Tibial artery (tissue), 4 donors: ENCODE measurements around the gene SALL4.
"Not testable (repeated sequence)": the region's sequence is repeated elsewhere in the genome, so short reads cannot be mapped to it uniquely, and the experiment has no call there.

Experiments
- DNase-seq, 2 donors: peaks; one replicate each; pipeline ENCODE4 v3.0.0-alpha.2; 2019
- H3K27ac ChIP-seq, 2 donors: fragments of 200-600 bp; sonication (generic) in 1 of 2; 1 replicate in 1 of 2; 2 replicates in 1 of 2; pipeline ENCODE4 v1.5.1; 2018 to 2019; ENCODE audit warnings: mild to moderate bottlenecking in 1 of 2
- H3K27me3 ChIP-seq, 2 donors: fragments of 200-600 bp; sonication (generic) in 1 of 2; one replicate each; pipeline versions ENCODE4 v1.5.1 to v1.6.0; 2016 to 2019
- H3K36me3 ChIP-seq, 3 donors: fragments of 200-600 bp; sonication (generic) in 2 of 3; one replicate each; pipeline ENCODE4 v1.5.1; 2016 to 2019; ENCODE audit warnings: mild to moderate bottlenecking in 2 of 3
- H3K4me1 ChIP-seq, 4 donors: fragments of 200-600 bp; sonication (generic) in 2 of 4; 1 replicate in 3 of 4; 2 replicates in 1 of 4; pipeline ENCODE4 v1.5.1; 2016 to 2019
- H3K4me3 ChIP-seq, 2 donors: fragments of 200-600 bp; sonication (generic) in 1 of 2; 1 replicate in 1 of 2; 2 replicates in 1 of 2; pipeline ENCODE4 v1.5.1; 2018 to 2019; ENCODE audit warnings: mild to moderate bottlenecking in 2 of 2
- H3K9me3 ChIP-seq, 3 donors: fragments of 200-600 bp; sonication (generic) in 1 of 3; one replicate each; pipeline ENCODE4 v1.5.1; 2016 to 2019
- intact Hi-C: fragments of 100-400 bp; cut with DNase I; formaldehyde crosslinking; loops from one replicate; pipeline ENCODE4 v1.15.0; 2023; ENCODE audit warnings: low total_unique reads
- TF ChIP-seq, protein P1 (sequence below), 2 experiments: fragments of 200-600 bp in 1 of 2; fragments of 450-650 bp in 1 of 2; IDR thresholded peaks; one replicate each; pipeline ENCODE4 v1.5.1; 2017 to 2019; ENCODE audit warnings: antibody characterized with exemption in 2 of 2, mild to moderate bottlenecking in 1 of 2, moderate library complexity in 1 of 2

SALL4 gene

DNA sequence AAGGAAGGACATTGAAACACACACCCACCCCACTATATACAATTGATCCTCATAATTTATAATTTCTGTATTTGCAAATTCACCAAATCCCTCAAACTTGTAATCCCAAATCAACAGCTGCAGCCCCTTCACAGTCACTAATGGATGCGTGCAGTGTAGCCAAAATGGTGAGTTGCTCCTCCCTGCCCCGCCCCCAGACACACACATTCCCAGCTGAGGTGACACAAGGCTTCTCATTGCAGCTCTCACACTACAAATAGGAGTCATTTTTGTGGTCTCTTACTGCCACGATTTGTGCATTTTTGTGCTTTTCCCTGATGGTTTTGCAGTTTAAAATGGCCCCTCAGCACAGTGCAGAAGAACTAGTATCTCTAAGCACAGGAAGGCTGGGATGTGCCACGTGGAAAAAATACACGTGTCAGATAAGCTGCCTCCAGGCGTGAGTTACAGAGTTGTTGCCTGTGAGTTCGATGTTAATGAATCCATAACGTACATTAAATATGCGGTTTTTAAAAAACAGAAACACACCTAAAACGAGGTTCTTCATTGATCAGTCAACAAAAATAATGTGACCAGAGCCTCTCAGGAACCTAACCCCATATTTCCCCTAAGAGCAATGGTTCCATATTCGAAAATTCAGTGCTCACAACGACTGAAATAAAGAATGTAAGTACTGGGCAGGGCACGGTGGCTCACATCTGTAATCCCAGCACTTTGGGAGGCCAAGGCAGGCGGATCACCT is 42.4 kb downstream of the SALL4 start:
- Histone ChIP-seq H3K27ac (no peak overlapping the region), H3K36me3 (no peaks in the 10 kb centered on the region), H3K9me3 (no peaks in the 10 kb centered on the region), H3K4me1 (peaks cover 0 to 19% (median 6%) of the 10 kb centered on the region in 4 donors), H3K27me3 (no peaks in the 10 kb centered on the region), H3K4me3 (no peak overlapping the region)
- no peak for DNase-seq
- intact Hi-C loops = no loop called here
- TF ChIP-seq, protein P1, sequence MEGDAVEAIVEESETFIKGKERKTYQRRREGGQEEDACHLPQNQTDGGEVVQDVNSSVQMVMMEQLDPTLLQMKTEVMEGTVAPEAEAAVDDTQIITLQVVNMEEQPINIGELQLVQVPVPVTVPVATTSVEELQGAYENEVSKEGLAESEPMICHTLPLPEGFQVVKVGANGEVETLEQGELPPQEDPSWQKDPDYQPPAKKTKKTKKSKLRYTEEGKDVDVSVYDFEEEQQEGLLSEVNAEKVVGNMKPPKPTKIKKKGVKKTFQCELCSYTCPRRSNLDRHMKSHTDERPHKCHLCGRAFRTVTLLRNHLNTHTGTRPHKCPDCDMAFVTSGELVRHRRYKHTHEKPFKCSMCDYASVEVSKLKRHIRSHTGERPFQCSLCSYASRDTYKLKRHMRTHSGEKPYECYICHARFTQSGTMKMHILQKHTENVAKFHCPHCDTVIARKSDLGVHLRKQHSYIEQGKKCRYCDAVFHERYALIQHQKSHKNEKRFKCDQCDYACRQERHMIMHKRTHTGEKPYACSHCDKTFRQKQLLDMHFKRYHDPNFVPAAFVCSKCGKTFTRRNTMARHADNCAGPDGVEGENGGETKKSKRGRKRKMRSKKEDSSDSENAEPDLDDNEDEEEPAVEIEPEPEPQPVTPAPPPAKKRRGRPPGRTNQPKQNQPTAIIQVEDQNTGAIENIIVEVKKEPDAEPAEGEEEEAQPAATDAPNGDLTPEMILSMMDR (IDR thresholded peaks at IDR 0.05) = no peak

DNA sequence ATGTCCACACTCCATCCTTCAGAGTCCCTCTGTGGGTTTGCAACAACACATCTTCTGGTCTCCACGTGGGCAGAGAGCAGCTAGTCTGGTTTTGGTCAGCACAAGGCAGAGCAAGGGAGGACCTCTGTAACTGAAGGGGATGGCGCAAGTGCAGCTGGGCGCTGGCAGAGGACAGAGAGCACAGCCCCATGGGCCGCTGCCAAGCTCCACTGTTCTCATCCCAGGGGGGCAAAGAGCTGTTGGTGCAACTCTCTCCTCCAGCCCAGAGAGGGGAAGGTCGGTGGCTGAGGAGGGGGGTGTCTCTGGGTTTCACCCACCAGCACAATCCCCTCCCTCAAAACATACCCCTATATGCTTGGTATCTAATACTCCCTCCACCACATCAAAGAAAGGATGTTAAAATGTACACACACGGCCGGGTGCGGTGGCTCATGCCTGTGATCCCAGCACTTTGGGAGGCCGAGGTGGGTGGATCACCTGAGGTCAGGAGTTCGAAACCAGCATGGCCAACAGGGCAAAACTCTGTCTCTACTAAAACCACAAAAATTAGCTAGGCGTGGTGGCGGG is 43.3 kb downstream of the SALL4 start:
- Histone ChIP-seq H3K4me3 (no peak overlapping the region), H3K9me3 (no peaks in the 10 kb centered on the region), H3K27ac (peak overlapping the region in 1 of 2 donors; percentile 34), H3K4me1 (peaks cover 0 to 19% (median 6%) of the 10 kb centered on the region in 4 donors), H3K27me3 (no peaks in the 10 kb centered on the region), H3K36me3 (no peaks in the 10 kb centered on the region)
- intact Hi-C loops = no loop called here
- peak in 1 of 2 donors; percentile 73 for DNase-seq
- TF ChIP-seq, protein P1 (IDR thresholded peaks at IDR 0.05) = no peak

DNA sequence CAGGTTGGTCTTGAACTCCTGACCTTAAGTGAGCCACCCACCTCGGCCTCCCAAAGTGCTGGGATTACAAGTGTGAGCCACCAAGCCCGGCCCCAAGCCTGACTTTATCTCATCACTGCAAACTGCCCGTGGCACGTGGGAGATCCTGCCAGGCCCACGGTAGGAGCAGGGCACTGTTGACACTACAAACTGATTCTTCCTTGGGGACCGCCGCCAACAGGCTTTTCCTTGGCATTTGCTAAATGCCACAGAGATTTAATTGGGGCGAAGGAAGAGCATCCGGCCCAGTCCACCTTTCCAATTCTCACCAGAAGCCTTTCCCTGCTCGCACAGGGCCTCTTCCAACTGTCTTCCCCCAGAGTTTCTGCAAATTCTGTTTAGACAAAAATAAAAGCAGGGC is 45.1 kb downstream of the SALL4 start:
- TF ChIP-seq, protein P1 (IDR thresholded peaks at IDR 0.05) = no peak
- intact Hi-C loops = no loop called here
- H3K4me1 ChIP-seq = peaks cover 0 to 29% (median 14%) of the 10 kb centered on the region in 4 donors
- no peaks in the 10 kb centered on the region for H3K27me3 ChIP-seq
- no peaks in the 10 kb centered on the region for H3K9me3 ChIP-seq
- no peak overlapping the region for H3K4me3 ChIP-seq
- H3K36me3 ChIP-seq = no peaks in the 10 kb centered on the region
- DNase-seq = no peak
- no peak overlapping the region for H3K27ac ChIP-seq

DNA sequence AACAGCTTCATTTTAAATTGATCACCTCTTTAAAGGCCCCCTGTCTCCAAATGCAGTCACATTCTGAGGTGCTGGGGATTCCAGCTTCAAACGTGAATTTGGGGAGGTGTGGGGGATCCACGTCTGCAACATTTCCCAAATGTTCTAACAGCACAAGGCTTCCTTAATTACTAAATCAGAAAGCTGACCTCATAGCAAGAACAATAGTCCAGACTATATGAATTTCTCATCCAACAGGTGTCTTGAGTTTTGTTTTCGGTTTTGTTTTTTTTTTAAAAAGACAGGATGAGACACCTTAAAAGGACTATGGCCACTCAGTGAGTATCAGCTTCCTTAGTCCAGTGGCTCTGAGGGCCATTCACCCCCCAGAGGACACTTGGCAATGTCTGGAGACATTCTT is 45.7 kb downstream of the SALL4 start:
- no peaks in the 10 kb centered on the region for H3K36me3 ChIP-seq
- no peak for DNase-seq
- H3K4me1 ChIP-seq = peaks cover 0 to 35% (median 19%) of the 10 kb centered on the region in 4 donors
- intact Hi-C loops = no loop called here
- H3K27ac ChIP-seq = no peak overlapping the region
- no peak overlapping the region for H3K4me3 ChIP-seq
- TF ChIP-seq, protein P1 (IDR thresholded peaks at IDR 0.05) = no peak
- H3K27me3 ChIP-seq = no peaks in the 10 kb centered on the region
- H3K9me3 ChIP-seq = no peaks in the 10 kb centered on the region

DNA sequence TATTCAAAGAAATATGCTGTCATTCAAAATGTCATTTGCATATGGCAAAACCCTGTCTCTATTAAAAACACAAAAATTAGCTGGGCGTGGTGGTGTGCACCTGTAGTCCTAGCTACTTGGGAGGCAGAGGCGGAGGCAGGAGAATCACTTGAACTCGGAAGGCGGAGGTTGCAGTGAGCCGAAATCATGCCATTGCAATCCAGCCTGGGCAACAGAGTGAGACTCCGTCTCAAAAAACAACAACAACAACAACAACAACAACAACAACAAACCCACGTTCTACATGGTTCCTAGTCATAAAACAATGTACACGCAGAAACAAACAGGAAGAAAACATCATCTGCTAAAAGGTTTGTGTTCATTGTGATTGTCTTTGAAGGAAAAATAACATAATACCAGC is 49.1 kb downstream of the SALL4 start:
- H3K27me3 ChIP-seq, DNase-seq, H3K4me3 ChIP-seq, H3K9me3 ChIP-seq, H3K36me3 ChIP-seq, intact Hi-C loops: not testable (repeated sequence)
- H3K27ac ChIP-seq = peak overlapping the region in 1 of 2 donors; percentile 73
- H3K4me1 ChIP-seq = peaks cover 4 to 47% (median 31%) of the 10 kb centered on the region in 4 donors

DNA sequence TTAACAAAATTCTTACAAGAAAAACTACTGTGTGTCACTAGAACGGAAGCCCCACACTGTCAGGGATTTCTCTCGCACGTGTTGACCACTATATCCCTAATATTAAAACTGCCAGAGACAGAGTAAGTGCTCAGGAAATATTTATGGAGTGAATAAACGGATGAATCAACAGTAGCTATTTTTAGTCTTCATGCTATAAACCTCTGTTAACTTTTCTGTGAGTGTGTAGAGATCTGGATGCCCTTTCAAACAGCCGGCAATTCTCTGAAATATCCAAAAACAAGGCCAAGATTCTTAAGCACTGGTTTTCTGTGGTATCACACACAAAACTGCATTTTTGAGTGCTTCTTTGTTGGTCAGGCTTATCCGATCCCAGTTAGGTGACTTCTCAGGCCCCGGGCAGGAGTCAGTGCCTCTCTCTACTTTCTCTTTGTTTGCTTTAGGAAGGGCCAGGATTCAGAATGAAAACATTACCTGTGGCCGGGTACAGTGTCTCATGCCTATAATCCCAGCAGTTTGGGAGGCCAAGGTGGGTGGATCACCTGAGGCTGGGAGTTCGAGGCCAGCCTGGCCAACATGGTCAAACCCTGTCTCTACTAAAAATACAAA is 49.9 kb downstream of the SALL4 start:
- no peaks in the 10 kb centered on the region for H3K27me3 ChIP-seq
- intact Hi-C loops = no loop called here
- peak overlapping the region; percentile 66 to 73 for H3K27ac ChIP-seq
- H3K4me1 ChIP-seq = peaks cover 4 to 46% (median 28%) of the 10 kb centered on the region in 4 donors
- no peak for DNase-seq
- TF ChIP-seq, protein P1 (IDR thresholded peaks at IDR 0.05) = no peak
- no peaks in the 10 kb centered on the region for H3K9me3 ChIP-seq
- no peak overlapping the region for H3K4me3 ChIP-seq
- no peaks in the 10 kb centered on the region for H3K36me3 ChIP-seq
